Measurements from ENCODE around the gene SRM. TPM values are rescaled to one million over a fixed set of nuclear protein-coding genes. Genes with fewer than 3 reads are reported as not detected.
"Not testable (repeated sequence)": the region's sequence is repeated elsewhere in the genome, so short reads cannot be mapped to it uniquely, and the experiment has no call there.

SRM gene
- total and polyA plus RNA-seq, 8 donors = 35.2 to 123 (median 55.1) TPM

DNA sequence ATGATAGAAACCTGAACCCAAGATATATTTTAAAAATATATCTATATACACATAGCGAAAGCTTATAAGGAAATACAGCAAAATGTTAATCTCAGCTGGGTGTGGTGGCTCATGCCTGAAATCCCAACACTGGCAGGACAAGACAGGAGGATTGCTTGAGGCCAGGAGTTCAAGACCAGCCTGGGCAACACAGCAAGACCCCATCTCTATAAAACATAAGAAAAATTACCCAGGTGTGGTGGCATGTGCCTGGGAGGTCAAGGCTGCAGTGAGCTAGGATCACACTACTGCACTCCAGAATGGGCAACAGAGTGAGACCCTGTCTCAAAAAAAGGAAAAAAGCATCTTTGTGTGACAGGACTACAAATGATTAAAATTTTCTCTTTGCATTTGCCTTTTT lies 6.0 kb upstream of the SRM start:
- intact Hi-C loops (cut with DNase I) = no loop called here
- Histone ChIP-seq H3K27ac (no peak overlapping the region), H3K4me1 (peaks cover 5 to 10% of the 10 kb centered on the region in 2 donors), H3K27me3 (no peaks in the 10 kb centered on the region), H3K4me3 (no peak overlapping the region), H3K36me3 (peaks cover 0 to 75% of the 10 kb centered on the region in 2 donors), H3K9me3 (no peaks in the 10 kb centered on the region)
- no peak for ATAC-seq
- DNase-seq = peak in 1 of 4 donors; percentile 4
- TF ChIP-seq, protein P1, sequence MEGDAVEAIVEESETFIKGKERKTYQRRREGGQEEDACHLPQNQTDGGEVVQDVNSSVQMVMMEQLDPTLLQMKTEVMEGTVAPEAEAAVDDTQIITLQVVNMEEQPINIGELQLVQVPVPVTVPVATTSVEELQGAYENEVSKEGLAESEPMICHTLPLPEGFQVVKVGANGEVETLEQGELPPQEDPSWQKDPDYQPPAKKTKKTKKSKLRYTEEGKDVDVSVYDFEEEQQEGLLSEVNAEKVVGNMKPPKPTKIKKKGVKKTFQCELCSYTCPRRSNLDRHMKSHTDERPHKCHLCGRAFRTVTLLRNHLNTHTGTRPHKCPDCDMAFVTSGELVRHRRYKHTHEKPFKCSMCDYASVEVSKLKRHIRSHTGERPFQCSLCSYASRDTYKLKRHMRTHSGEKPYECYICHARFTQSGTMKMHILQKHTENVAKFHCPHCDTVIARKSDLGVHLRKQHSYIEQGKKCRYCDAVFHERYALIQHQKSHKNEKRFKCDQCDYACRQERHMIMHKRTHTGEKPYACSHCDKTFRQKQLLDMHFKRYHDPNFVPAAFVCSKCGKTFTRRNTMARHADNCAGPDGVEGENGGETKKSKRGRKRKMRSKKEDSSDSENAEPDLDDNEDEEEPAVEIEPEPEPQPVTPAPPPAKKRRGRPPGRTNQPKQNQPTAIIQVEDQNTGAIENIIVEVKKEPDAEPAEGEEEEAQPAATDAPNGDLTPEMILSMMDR (IDR thresholded peaks at IDR 0.05) = no peak

DNA sequence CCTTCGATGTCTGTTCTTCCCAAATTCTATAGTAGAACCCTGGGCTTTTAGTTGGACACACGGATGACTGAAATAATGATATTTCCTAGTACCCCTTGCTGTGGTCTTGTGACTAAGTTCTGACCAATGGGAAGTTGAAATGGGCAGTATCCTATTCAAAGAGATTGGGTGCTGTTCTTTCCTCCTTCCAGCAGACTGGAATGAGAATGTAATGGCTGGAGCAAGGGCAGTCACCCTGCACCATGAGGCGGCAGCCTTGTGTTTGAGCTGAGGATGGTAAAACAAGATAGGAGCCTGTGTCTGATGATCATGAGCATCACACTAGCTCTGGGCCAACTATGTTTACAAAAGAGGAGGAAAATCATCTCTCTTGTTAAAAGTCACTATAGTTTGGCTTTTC lies 5.1 kb upstream of the SRM start:
- Histone ChIP-seq H3K4me1 (peaks cover 6 to 16% of the 10 kb centered on the region in 2 donors), H3K9me3 (no peaks in the 10 kb centered on the region), H3K27me3 (no peaks in the 10 kb centered on the region), H3K4me3 (no peak overlapping the region), H3K36me3 (peaks cover 0 to 67% of the 10 kb centered on the region in 2 donors), H3K27ac (no peak overlapping the region)
- ATAC-seq = no peak
- intact Hi-C loops (cut with DNase I) = no loop called here
- no peak for DNase-seq
- TF ChIP-seq, protein P1 (IDR thresholded peaks at IDR 0.05) = no peak

DNA sequence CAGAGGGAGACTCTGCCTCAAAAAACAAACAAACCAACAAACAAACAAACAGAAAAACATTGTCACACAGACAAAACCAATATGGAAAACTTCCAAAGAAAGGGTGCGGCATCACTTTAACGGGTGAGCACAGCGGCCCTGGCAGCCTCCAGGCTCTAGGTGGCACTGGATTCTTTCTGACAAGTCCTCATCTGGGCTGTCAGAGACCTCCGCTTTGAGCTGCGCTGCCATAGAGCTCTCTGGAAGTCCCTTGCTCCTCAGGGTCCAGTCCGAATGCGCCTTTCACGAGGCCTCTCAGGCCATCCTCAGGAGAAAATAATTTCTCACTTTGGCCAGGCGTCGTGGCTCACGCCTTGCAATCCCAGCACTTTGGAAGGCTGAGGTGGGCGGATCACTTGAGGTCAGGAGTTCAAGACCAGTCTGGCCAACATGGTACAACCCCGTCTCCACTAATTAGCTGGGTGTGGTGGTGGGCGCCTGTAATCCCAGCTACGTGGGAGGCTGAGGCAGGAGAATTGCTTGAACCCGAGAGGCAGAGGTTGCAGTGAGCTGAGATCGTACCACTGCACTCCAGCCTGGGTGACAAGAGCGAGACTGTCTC lies 4.2 kb upstream of the SRM start:
- intact Hi-C loops (cut with DNase I) = not testable (repeated sequence)

DNA sequence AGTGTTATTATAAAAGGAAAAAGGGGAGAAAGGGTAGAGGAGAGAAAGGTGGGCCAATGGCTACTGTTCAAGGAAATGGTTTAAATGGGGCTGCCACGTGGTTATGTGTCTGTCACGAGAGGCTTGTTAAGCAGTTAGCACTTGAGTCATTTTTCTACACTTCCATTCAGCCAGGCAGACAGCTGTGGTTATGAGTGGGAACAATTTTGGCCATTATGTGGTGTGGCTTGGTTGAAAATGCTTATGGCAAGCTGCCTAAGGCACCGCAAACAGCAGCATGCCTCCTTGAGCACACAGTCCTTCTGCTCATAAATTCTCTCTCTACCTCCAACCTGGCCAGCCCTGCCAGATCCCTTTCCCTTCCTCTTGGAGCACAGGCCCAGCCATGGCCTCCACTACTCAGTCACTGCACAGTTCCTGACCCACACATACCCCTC lies 3.2 kb upstream of the SRM start:
- DNase-seq (no peak), ATAC-seq (no peak)
- H3K27ac ChIP-seq = no peak overlapping the region
- H3K36me3 ChIP-seq = peaks cover 0 to 47% of the 10 kb centered on the region in 2 donors
- intact Hi-C loops (cut with DNase I) = no loop called here
- TF ChIP-seq, protein P1 (IDR thresholded peaks at IDR 0.05) = no peak
- H3K9me3 ChIP-seq = no peaks in the 10 kb centered on the region
- H3K27me3 ChIP-seq = no peaks in the 10 kb centered on the region
- H3K4me3 ChIP-seq = no peak overlapping the region
- H3K4me1 ChIP-seq = peaks cover 14 to 31% of the 10 kb centered on the region in 2 donors

More for the DNA sequence above, 4.2 kb upstream of the SRM start:
- not testable (repeated sequence) for DNase-seq, H3K4me3 ChIP-seq, H3K27me3 ChIP-seq, H3K27ac ChIP-seq, H3K9me3 ChIP-seq, ATAC-seq
- Histone ChIP-seq H3K36me3 (peaks cover 0 to 58% of the 10 kb centered on the region in 2 donors), H3K4me1 (peaks cover 8 to 21% of the 10 kb centered on the region in 2 donors)

DNA sequence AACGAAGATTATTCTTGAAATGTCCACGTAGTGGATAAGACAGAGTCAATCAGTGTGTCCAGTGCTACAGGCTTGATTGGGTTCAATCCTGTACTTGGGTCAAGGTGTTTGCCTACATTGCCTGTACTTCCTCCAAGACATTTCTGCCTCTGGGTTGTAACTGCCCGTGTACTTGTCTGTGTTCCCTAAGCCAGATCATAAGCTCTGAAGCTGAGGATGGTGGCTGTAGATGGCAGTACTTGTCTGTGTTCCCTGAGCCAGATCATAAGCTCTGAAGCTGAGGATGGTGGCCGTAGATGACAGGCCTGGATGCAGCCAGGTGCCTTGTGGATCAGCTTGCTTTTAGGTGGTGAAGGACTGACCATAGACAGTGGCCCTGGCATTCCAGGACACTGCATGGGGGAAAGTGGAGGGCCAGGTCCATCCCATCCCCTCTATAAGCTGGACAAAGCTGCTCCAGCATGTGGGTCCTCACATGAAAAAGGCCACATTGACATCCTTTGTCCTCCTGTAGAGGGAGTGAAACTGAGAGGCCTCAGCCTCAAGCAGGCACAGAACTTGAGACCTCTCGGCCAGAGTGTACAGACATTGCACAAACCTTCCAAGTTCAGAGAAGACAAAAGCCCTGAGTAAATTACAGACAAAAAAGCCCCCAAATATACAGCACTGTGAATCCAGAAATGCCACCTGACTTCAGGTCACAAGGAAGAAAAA lies 2.0 kb upstream of the SRM start:
- Histone ChIP-seq H3K9me3 (no peaks in the 10 kb centered on the region), H3K4me3 (no peak overlapping the region), H3K27ac (no peak overlapping the region), H3K36me3 (peaks cover 0 to 47% of the 10 kb centered on the region in 2 donors), H3K27me3 (no peaks in the 10 kb centered on the region), H3K4me1 (peaks cover 14 to 31% of the 10 kb centered on the region in 2 donors)
- DNase-seq = no peak
- TF ChIP-seq, protein P1 (IDR thresholded peaks at IDR 0.05) = no peak
- ATAC-seq = no peak
- intact Hi-C loops (cut with DNase I) = no loop called here

All from left lung (tissue), 10 donors.